GM21381 (cell line): Measurements from ENCODE around the gene CD226.

Source experiments
- ATAC-seq: cut with Tn5 transposase; IDR thresholded peaks from one replicate; pipeline ENCODE4 v1.9.1; 2021; ENCODE audit warnings: mild to moderate bottlenecking, moderate library complexity; ENCODE audit not compliant: unreplicated experiment

Gene CD226

GRCh38 chr18:69820538-69820937, 127.1 kb downstream of the CD226 start:
- ATAC-seq: no peak

- no peak for ATAC-seq
Observed at GRCh38 chr18:69819460-69819859, 128.2 kb downstream of the CD226 start.

DNA sequence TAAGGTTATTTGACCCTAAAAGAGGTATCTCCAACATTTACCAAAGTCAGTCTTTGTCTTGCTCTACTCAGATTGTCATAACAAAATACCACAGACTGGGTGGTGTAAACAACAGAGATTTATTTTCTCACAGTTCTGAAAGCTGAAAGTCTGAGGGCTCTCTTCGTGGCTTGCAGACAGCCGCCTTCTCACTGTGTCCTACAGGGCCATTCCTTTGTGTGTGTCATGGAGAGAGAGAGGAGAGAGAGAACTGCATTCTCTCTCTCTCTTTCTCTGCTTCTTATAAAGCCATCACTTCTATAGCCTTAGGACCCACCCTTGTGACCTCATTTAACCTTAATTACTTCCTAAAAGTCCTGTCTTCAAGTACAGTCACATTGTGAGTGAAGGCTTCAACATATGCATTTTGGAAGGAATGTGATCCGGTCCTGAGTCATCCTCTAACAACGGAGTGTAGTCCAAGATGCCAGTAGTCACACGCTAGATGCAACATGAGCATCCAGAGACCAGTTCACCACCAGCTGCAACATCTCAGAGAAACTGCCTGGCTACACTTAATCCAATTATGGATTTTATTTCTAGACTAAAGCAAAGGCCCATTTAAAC, 130.2 kb downstream of the CD226 start:
- ATAC-seq: no peak

DNA sequence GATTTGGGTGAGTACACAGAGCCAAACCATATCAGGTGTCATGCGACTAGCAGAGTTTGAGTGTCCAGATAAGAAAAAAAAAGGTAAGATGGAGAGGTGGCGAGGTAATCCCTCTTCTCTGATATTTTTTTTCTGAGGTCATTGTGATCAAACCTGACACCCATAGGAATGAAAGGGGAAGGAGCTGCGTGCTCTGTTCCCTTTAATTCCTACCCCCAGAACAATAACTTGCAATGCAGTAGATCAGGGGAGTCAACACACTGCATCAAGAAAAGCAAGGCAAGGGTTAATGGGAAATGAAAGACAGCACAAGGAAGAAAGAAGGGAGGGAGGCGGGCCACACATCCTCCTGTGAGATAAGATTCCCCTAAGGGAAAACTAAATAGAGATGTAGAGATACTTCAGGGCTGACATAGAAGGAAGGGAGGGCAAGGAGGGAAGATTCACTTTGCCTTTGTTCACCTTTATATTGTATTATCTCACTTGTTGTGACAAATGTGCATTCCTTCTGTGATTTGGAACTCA, 132.8 kb downstream of the CD226 start:
- ATAC-seq: no peak

GRCh38 chr18:69813559-69813958, 134.1 kb downstream of the CD226 start:
- no peak for ATAC-seq

- no peak for ATAC-seq
Observed at GRCh38 chr18:69808399-69808798, 139.3 kb downstream of the CD226 start.

GRCh38 chr18:69804776-69805501, 142.7 kb downstream of the CD226 start:
- ATAC-seq: no peak
